ENCODE results near the gene C16orf96. TPM values are rescaled to one million over a fixed set of nuclear protein-coding genes. Genes with fewer than 3 reads are reported as not detected.

C16orf96 gene
- total RNA-seq, 1 donor from 2014 or later, result 0.11 TPM

GRCh38 chr16:4537376-4538343 is 18.5 kb upstream of the C16orf96 start:
- Histone ChIP-seq H3K27ac (no peak overlapping the region), H3K36me3 (no peaks in the 10 kb centered on the region), H3K9me3 (ENCODE audit: low read depth) (peaks cover 8% of the 10 kb centered on the region), H3K27me3 (peaks cover 13% of the 10 kb centered on the region), H2AFZ (replicated peaks) (peak overlapping the region; percentile 77), H4K20me1 (ENCODE audit: low read depth) (peaks cover 18% of the 10 kb centered on the region), H3K4me2 (peak overlapping the region; percentile 85), H3F3A (ENCODE audit: low read depth) (peaks cover 6% of the 10 kb centered on the region), H3K4me3 (peak overlapping the region; percentile 58), H3K9ac (peak overlapping the region; percentile 18), H3K4me1 (peaks cover 4% of the 10 kb centered on the region), H3K79me2 (ENCODE audit: low read depth) (peaks cover 40% of the 10 kb centered on the region)
- peaks cover 17% of the 10 kb centered on the region for H3K9me3 Mint-ChIP-seq
- peak; percentile 39 for DNase-seq (ENCODE audit: low spot score)
- H3K4me3 Mint-ChIP-seq, result peak overlapping the region; percentile 86
- H3K36me3 Mint-ChIP-seq, result peaks cover 41% of the 10 kb centered on the region
- H3K27ac Mint-ChIP-seq, result no peak overlapping the region
- peaks cover 2% of the 10 kb centered on the region for H3K27me3 Mint-ChIP-seq (ENCODE audit: insufficient read depth, low read depth)
- H3K4me1 Mint-ChIP-seq, result peaks cover 13% of the 10 kb centered on the region
- no peak for TF ChIP-seq EZH2 (IDR thresholded peaks at IDR 0.05)
- TF ChIP-seq EZH2phosphoT487 (IDR thresholded peaks at IDR 0.05), result no peak
- TF ChIP-seq CTCF (IDR thresholded peaks at IDR 0.05), result no peak

GRCh38 chr16:4538350-4539235 is 17.5 kb upstream of the C16orf96 start, which contains the start of gene CDIP1:
Gene CDIP1 (minus strand): TSS chr16:4538773. CDS start chr16:4514130, 24,643 bp downstream.
- H3K4me3 ChIP-seq, result peak within 1 kb of the TSS; percentile 58
- H3F3A ChIP-seq (ENCODE audit: low read depth), result peaks cover 6% of the 10 kb centered on the region
- H3K79me2 ChIP-seq (ENCODE audit: low read depth), result peaks cover 40% of the 10 kb centered on the region
- Mint-ChIP-seq H3K4me1 (peaks cover 13% of the 10 kb centered on the region), H3K9me3 (peaks cover 17% of the 10 kb centered on the region), H3K4me3 (peak within 1 kb of the TSS; percentile 86), H3K27ac (no peak within 1 kb of the TSS), H3K27me3 (ENCODE audit: insufficient read depth, low read depth) (peaks cover 2% of the 10 kb centered on the region), H3K36me3 (peaks cover 34% of the 10 kb centered on the region)
- H3K4me2 ChIP-seq, result peak within 1 kb of the TSS; percentile 85
- H3K27me3 ChIP-seq, result peaks cover 13% of the 10 kb centered on the region
- H3K36me3 ChIP-seq, result no peaks in the 10 kb centered on the region
- peaks cover 4% of the 10 kb centered on the region for H3K4me1 ChIP-seq
- peak within 1 kb of the TSS; percentile 77 for H2AFZ ChIP-seq (replicated peaks)
- peak; percentile 95 for DNase-seq (ENCODE audit: low spot score)
- peak within 1 kb of the TSS; percentile 79 for H3K27ac ChIP-seq
- TF ChIP-seq EZH2 (IDR thresholded peaks at IDR 0.05), result no peak
- peak; percentile 11 for TF ChIP-seq CTCF (IDR thresholded peaks at IDR 0.05)
- peaks cover 8% of the 10 kb centered on the region for H3K9me3 ChIP-seq (ENCODE audit: low read depth)
- H4K20me1 ChIP-seq (ENCODE audit: low read depth), result peaks cover 18% of the 10 kb centered on the region
- peak within 1 kb of the TSS; percentile 18 for H3K9ac ChIP-seq

GRCh38 chr16:4539716-4540284 is 16.3 kb upstream of the C16orf96 start:
- Histone ChIP-seq H4K20me1 (ENCODE audit: low read depth) (peaks cover 17% of the 10 kb centered on the region), H3K4me3 (no peak overlapping the region), H3K4me2 (no peak overlapping the region), H3K27me3 (peaks cover 13% of the 10 kb centered on the region), H2AFZ (replicated peaks) (no peak overlapping the region), H3K9me3 (ENCODE audit: low read depth) (peaks cover 8% of the 10 kb centered on the region), H3K79me2 (ENCODE audit: low read depth) (peaks cover 34% of the 10 kb centered on the region), H3K4me1 (peaks cover 4% of the 10 kb centered on the region), H3F3A (ENCODE audit: low read depth) (peaks cover 6% of the 10 kb centered on the region), H3K27ac (no peak overlapping the region), H3K36me3 (no peaks in the 10 kb centered on the region), H3K9ac (no peak overlapping the region)
- peaks cover 13% of the 10 kb centered on the region for H3K4me1 Mint-ChIP-seq
- peaks cover 27% of the 10 kb centered on the region for H3K36me3 Mint-ChIP-seq
- H3K27ac Mint-ChIP-seq, result no peak overlapping the region
- H3K9me3 Mint-ChIP-seq, result peaks cover 17% of the 10 kb centered on the region
- H3K4me3 Mint-ChIP-seq, result peak overlapping the region; percentile 16
- TF ChIP-seq EZH2phosphoT487 (IDR thresholded peaks at IDR 0.05), result no peak
- TF ChIP-seq EZH2 (IDR thresholded peaks at IDR 0.05), result no peak
- no peak for TF ChIP-seq CTCF (IDR thresholded peaks at IDR 0.05)
- peaks cover 2% of the 10 kb centered on the region for H3K27me3 Mint-ChIP-seq (ENCODE audit: insufficient read depth, low read depth)
- DNase-seq (ENCODE audit: low spot score), result no peak
